Uterus (tissue), 4 donors: ENCODE measurements around the gene PRKCD. TPM values are rescaled to one million over a fixed set of nuclear protein-coding genes. Genes with fewer than 3 reads are reported as not detected.

Source experiments
- DNase-seq, 2 donors: peaks; one replicate each; pipeline ENCODE4 v3.0.0-alpha.2; 2019 to 2020
- H3K27ac ChIP-seq, 2 donors: fragments of 200-600 bp; sonication (generic); 1 replicate in 1 of 2; 2 replicates in 1 of 2; pipeline ENCODE4 v1.5.1; 2016 to 2018
- H3K27me3 ChIP-seq, 2 donors: fragments of 200-600 bp; sonication (generic); one replicate each; pipeline ENCODE4 v1.5.1; 2018 to 2019; ENCODE audit warnings: control low read depth in 1 of 2
- H3K36me3 ChIP-seq, 2 donors: fragments of 200-600 bp; sonication (generic); one replicate each; pipeline ENCODE4 v1.5.1; 2019; ENCODE audit warnings: control low read depth in 1 of 2
- H3K4me1 ChIP-seq, 2 donors: fragments of 200-600 bp; sonication (generic); one replicate each; pipeline ENCODE4 v1.5.1; 2018 to 2019; ENCODE audit warnings: control low read depth in 1 of 2
- H3K4me3 ChIP-seq, 2 donors: fragments of 200-600 bp; sonication (generic); 1 replicate in 1 of 2; 2 replicates in 1 of 2; pipeline ENCODE4 v1.5.1; 2018 to 2019; ENCODE audit warnings: mild to moderate bottlenecking in 1 of 2
- H3K9me3 ChIP-seq, 2 donors: fragments of 200-600 bp; sonication (generic); one replicate each; pipeline ENCODE4 v1.5.1; 2019; ENCODE audit warnings: control low read depth in 1 of 2
- POLR2A ChIP-seq, 2 donors: fragments of 450-650 bp; IDR thresholded peaks; one replicate each; pipeline ENCODE4 v1.6.1; 2016; ENCODE audit warnings: antibody characterized with exemption in 2 of 2, mild to moderate bottlenecking in 1 of 2, moderate library complexity in 1 of 2
- intact Hi-C: fragments of 100-400 bp; cut with DNase I; formaldehyde crosslinking; loops from one replicate; pipeline ENCODE4 v1.15.1; 2023; ENCODE audit warnings: low total_unique reads
- total RNA-seq, 4 donors: library from RNA; depleted of rRNA in 3 of 4; stranded (reverse); fragments of >200 nt in 3 of 4; gene quantifications; one replicate each; pipeline versions ENCODE4 v1.1.0 to v1.2.4, GENCODE V29; 2014 to 2023
- TF ChIP-seq, protein P1 (sequence below), 4 experiments: fragments of 200-600 bp in 2 of 4; fragments of 450-650 bp in 2 of 4; sonication (generic) in 2 of 4; IDR thresholded peaks; one replicate each; pipeline ENCODE4 v1.5.1; 2016 to 2019; ENCODE audit warnings: antibody characterized with exemption in 4 of 4, mild to moderate bottlenecking in 2 of 4, moderate library complexity in 1 of 4
- donor health status: DM: yes; HTN: yes; CAD: no.

Gene PRKCD
- total RNA-seq, 4 donors from 2014 or later, result under 0.01 to 16.8 (median 12.6) TPM

DNA sequence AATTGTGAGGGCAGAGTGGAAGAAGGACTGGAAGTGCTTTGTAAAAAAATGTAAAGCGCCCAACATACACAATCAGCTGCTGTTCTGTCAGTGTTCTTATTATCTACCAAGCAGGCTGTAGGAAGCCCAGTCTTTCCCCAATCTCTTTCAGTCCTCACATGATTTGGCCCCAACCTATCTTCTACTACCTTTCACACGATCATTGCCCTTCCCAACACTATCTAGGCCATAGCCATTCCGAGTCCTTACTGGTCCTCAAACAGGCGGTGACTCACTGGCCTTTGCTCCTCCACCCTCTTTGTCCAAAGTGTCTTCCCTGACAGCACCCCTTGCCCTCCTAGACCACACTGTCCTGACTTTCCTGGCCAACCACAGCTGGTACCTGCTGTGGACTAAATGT lies 29.9 kb upstream of the PRKCD start:
- no peak for TF ChIP-seq POLR2A (IDR thresholded peaks at IDR 0.05)
- TF ChIP-seq, protein P1, sequence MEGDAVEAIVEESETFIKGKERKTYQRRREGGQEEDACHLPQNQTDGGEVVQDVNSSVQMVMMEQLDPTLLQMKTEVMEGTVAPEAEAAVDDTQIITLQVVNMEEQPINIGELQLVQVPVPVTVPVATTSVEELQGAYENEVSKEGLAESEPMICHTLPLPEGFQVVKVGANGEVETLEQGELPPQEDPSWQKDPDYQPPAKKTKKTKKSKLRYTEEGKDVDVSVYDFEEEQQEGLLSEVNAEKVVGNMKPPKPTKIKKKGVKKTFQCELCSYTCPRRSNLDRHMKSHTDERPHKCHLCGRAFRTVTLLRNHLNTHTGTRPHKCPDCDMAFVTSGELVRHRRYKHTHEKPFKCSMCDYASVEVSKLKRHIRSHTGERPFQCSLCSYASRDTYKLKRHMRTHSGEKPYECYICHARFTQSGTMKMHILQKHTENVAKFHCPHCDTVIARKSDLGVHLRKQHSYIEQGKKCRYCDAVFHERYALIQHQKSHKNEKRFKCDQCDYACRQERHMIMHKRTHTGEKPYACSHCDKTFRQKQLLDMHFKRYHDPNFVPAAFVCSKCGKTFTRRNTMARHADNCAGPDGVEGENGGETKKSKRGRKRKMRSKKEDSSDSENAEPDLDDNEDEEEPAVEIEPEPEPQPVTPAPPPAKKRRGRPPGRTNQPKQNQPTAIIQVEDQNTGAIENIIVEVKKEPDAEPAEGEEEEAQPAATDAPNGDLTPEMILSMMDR (IDR thresholded peaks at IDR 0.05), result no peak
- intact Hi-C loops, result no loop called here
- Histone ChIP-seq H3K4me1 (peaks cover 0 to 8% of the 10 kb centered on the region in 2 donors), H3K36me3 (no peaks in the 10 kb centered on the region), H3K27me3 (no peaks in the 10 kb centered on the region), H3K4me3 (no peak overlapping the region), H3K9me3 (no peaks in the 10 kb centered on the region), H3K27ac (peak overlapping the region; percentile 86 to 90)
- no peak for DNase-seq

DNA sequence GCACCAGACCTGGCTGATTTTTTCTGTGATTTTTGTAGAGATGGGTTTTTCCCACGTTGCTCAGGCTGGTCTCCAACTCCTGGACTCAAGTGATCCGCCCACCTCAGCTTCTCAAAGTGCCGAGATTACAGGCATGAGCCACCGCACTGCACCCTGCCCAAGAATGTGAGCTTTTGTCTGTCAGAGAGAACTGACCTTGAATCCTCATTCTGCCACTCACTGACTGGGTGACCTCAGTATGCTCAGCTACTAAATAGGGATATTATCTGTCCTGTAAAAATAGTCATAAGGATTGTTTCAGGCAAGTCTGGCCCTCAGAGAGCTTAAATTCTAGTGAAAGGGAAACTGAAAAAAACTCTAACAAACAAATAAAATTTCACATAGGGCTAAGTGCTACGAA lies 28.7 kb upstream of the PRKCD start:
- intact Hi-C loops, result no loop called here
- peaks cover 0 to 8% of the 10 kb centered on the region in 2 donors for H3K4me1 ChIP-seq
- TF ChIP-seq, protein P1 (IDR thresholded peaks at IDR 0.05), result no peak
- TF ChIP-seq POLR2A (IDR thresholded peaks at IDR 0.05), result no peak
- H3K9me3 ChIP-seq, result no peaks in the 10 kb centered on the region
- H3K4me3 ChIP-seq, result no peak overlapping the region
- no peaks in the 10 kb centered on the region for H3K36me3 ChIP-seq
- no peak for DNase-seq
- H3K27me3 ChIP-seq, result no peaks in the 10 kb centered on the region
- H3K27ac ChIP-seq, result no peak overlapping the region

DNA sequence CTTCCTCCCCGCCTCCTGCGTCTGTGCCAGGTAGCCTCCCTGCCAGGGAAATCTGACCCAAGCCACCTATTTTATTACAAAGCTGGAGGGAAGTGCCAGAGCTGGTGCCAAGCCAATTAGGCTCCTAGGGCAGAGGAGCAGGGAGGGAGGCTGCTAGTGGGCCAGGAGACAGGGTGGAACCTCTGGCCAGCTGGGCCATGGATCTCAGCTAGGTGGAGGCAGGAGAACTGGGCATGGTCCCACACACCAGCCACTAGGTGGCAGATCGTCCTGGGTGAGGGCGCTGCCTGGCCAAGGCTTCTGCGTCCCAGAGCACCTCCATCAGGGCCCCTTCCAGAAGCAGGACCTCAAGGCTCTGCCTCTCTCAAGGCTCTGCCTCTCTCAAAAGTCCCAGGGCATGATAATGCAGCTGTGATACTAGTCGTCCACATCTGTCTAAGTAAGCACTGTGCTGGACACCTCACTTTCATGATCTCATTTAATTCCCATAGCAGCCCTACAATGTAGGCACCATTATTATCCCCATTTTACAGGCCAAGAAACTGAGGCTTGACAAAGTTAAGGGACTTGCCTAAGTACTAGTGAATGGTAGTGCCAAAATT lies 26.3 kb upstream of the PRKCD start:
- no peak overlapping the region for H3K27ac ChIP-seq
- intact Hi-C loops, result no loop called here
- no peaks in the 10 kb centered on the region for H3K4me1 ChIP-seq
- no peak overlapping the region for H3K4me3 ChIP-seq
- no peaks in the 10 kb centered on the region for H3K36me3 ChIP-seq
- DNase-seq, result peak; percentile 35 to 39
- no peaks in the 10 kb centered on the region for H3K9me3 ChIP-seq
- no peaks in the 10 kb centered on the region for H3K27me3 ChIP-seq
- no peak for TF ChIP-seq POLR2A (IDR thresholded peaks at IDR 0.05)
- TF ChIP-seq, protein P1 (IDR thresholded peaks at IDR 0.05), result peak; percentile 31 to 65 (median 56)

DNA sequence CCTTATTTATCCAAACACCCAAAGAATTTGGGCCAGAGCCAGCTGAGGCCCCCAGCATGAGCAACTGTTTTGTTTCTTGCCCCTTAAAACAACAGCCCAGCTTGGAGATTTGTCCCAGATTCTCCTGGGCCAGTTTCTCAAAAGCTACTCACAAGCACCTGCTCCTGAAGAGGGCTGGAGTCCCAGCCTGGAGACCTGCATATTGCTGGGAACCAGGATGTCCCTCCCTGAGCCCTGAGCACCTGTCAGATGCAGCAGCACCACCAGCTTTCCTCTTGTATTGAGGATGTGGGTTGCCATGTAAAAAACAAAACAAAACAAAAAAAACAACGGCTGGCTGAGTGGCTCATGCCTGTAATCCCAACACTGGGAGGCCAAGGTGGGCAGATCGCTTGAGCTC lies 23.8 kb upstream of the PRKCD start:
- no peak overlapping the region for H3K27ac ChIP-seq
- TF ChIP-seq, protein P1 (IDR thresholded peaks at IDR 0.05), result no peak
- no peak for TF ChIP-seq POLR2A (IDR thresholded peaks at IDR 0.05)
- no peaks in the 10 kb centered on the region for H3K4me1 ChIP-seq
- DNase-seq, result no peak
- H3K4me3 ChIP-seq, result no peak overlapping the region
- no peaks in the 10 kb centered on the region for H3K36me3 ChIP-seq
- intact Hi-C loops, result no loop called here
- H3K9me3 ChIP-seq, result no peaks in the 10 kb centered on the region
- no peaks in the 10 kb centered on the region for H3K27me3 ChIP-seq

DNA sequence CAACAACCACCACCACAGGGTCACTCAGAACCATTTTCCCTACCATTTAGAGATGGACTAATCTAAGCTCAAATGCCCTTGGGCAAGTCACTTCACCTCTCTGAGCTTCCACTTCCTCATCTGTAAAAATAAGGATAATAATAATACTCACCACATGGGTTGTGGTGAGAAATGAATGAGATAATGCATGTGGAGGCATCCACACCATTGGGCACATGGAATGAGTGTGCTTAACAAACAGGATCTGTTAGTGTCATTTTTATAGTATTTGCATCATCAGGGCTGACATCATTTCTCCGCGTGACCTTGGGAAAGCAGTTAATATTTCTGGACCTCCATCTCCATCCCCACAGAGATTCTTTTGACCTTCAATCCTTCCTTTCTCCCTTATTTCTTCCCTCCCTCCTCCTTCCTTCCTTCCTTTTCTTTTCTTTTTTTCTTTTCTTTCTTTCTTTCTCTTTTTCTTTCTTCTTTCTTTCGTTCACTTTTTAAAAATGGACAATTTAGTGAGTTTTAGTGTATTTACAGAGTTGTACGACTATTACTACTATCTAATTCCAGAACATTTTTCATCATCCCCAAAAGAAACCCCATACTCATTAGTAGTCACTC lies 23.1 kb upstream of the PRKCD start:
- no peaks in the 10 kb centered on the region for H3K4me1 ChIP-seq
- H3K4me3 ChIP-seq, result no peak overlapping the region
- TF ChIP-seq, protein P1 (IDR thresholded peaks at IDR 0.05), result no peak
- TF ChIP-seq POLR2A (IDR thresholded peaks at IDR 0.05), result no peak
- intact Hi-C loops, result no loop called here
- H3K36me3 ChIP-seq, result no peaks in the 10 kb centered on the region
- H3K27ac ChIP-seq, result no peak overlapping the region
- no peaks in the 10 kb centered on the region for H3K27me3 ChIP-seq
- no peaks in the 10 kb centered on the region for H3K9me3 ChIP-seq
- DNase-seq, result no peak
